ENCODE results near the gene NLN. TPM values are rescaled to one million over a fixed set of nuclear protein-coding genes. Genes with fewer than 3 reads are reported as not detected.

The NLN gene
- total and polyA plus RNA-seq, 12 donors: 1.5 to 17.4 (median 13.4) TPM

- H3K27ac ChIP-seq: peak overlapping the region in 1 of 10 donors; percentile 9
- no peaks in the 10 kb centered on the region for H3K27me3 ChIP-seq
- no peak for TF ChIP-seq CTCF (IDR thresholded peaks at IDR 0.05)
- 71 to 86% methylated on average over 4 of the region's 4 CpGs for WGBS, 2 donors
- no peaks in the 10 kb centered on the region for H3K9me3 ChIP-seq
- H3K4me3 ChIP-seq: no peak overlapping the region
- peaks cover 0 to 29% (median 0%) of the 10 kb centered on the region in 9 donors for H3K4me1 ChIP-seq
- DNase-seq (no peak), ATAC-seq (peak in 1 of 8 donors; percentile 18)
- intact Hi-C loops (cut with DNase I): no loop called here
- H3K36me3 ChIP-seq: peaks cover 0 to 22% (median 0%) of the 10 kb centered on the region in 9 donors
Observed at GRCh38 chr5:65818592-65818991, 96.6 kb downstream of the NLN start.

DNA sequence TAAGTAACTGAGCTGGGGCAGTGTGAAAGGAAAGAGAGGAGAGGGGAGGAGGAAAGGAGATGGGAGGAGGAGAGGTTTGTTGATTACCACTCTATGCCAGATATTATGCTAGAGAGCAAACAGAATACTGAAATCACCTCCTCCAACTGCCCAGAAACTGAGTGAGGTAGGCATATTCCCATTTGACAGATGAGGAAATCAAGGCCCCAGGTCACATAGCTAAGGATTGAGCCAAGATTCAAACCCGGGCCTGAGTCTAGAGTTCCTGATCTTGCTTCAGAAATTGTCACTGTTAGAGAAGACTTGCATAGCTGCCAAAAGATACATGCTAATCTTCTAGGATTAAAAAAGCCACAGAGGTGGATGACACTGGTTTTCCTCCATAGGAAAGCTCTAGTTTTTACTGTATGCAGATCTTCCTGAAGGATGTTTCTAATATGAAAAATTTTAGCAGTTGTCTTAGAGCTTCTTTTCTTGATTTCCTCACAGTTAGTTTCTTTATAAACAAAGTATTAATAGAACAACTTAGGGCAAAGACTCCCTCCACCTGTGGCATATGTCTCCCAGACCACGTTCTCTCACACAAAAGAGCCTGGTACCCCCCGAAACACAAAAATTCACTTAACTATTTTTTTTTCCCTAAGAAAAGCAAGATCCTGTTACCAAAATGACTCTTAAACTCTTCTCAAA, 97.4 kb downstream of the NLN start:
- intact Hi-C loops (cut with DNase I): no loop called here
- DNase-seq (no peak), ATAC-seq (no peak)
- TF ChIP-seq CTCF (IDR thresholded peaks at IDR 0.05): no peak
- Histone ChIP-seq H3K36me3 (peaks cover 0 to 15% (median 0%) of the 10 kb centered on the region in 9 donors), H3K9me3 (no peaks in the 10 kb centered on the region), H3K4me3 (no peak overlapping the region), H3K4me1 (peaks cover 0 to 29% (median 0%) of the 10 kb centered on the region in 9 donors), H3K27ac (no peak overlapping the region), H3K27me3 (no peaks in the 10 kb centered on the region)
- whole genome bisulfite sequencing, 2 donors: 65 to 70% methylated on average over 3 of the region's 3 CpGs

- H3K27me3 ChIP-seq: no peaks in the 10 kb centered on the region
- no peak for DNase-seq
- H3K4me3 ChIP-seq: no peak overlapping the region
- H3K9me3 ChIP-seq: no peaks in the 10 kb centered on the region
- peaks cover 0 to 28% (median 0%) of the 10 kb centered on the region in 9 donors for H3K4me1 ChIP-seq
- no peak for ATAC-seq
- no peak overlapping the region for H3K27ac ChIP-seq
- intact Hi-C loops (cut with DNase I): no loop called here
- H3K36me3 ChIP-seq: peaks cover 0 to 13% (median 0%) of the 10 kb centered on the region in 9 donors
- TF ChIP-seq CTCF (IDR thresholded peaks at IDR 0.05): no peak
Observed at GRCh38 chr5:65819905-65820240, 97.9 kb downstream of the NLN start.

- H3K4me3 ChIP-seq: no peak overlapping the region
- intact Hi-C loops (cut with DNase I): no loop called here
- peaks cover 0 to 23% (median 0%) of the 10 kb centered on the region in 9 donors for H3K4me1 ChIP-seq
- no peaks in the 10 kb centered on the region for H3K9me3 ChIP-seq
- no peak overlapping the region for H3K27ac ChIP-seq
- no peak for TF ChIP-seq CTCF (IDR thresholded peaks at IDR 0.05)
- peaks cover 0 to 13% (median 0%) of the 10 kb centered on the region in 9 donors for H3K36me3 ChIP-seq
- ATAC-seq (no peak), DNase-seq (no peak)
- WGBS, 2 donors: 90 to 94% methylated on average over 2 of the region's 2 CpGs
- no peaks in the 10 kb centered on the region for H3K27me3 ChIP-seq
Observed at GRCh38 chr5:65820373-65820772, 98.4 kb downstream of the NLN start.
